ENCODE results near the gene CRYBG1.

CRYBG1 gene

GRCh38 chr6:106411056-106411455 is 50.5 kb downstream of the CRYBG1 start:
- no peak overlapping the region for H3K4me3 ChIP-seq (ENCODE audit: low read depth, low read length)
- no peak for DNase-seq (ENCODE audit: low read depth)
- no peak for TF ChIP-seq CTCF (IDR thresholded peaks at IDR 0.05; ENCODE audit: insufficient read depth, low read depth, low read length, missing control alignments)

GRCh38 chr6:106411643-106412200 is 51.2 kb downstream of the CRYBG1 start:
- peak; percentile 7 for DNase-seq (ENCODE audit: low read depth)
- no peak overlapping the region for H3K4me3 ChIP-seq (ENCODE audit: low read depth, low read length)
- no peak for TF ChIP-seq CTCF (IDR thresholded peaks at IDR 0.05; ENCODE audit: insufficient read depth, low read depth, low read length, missing control alignments)

DNA sequence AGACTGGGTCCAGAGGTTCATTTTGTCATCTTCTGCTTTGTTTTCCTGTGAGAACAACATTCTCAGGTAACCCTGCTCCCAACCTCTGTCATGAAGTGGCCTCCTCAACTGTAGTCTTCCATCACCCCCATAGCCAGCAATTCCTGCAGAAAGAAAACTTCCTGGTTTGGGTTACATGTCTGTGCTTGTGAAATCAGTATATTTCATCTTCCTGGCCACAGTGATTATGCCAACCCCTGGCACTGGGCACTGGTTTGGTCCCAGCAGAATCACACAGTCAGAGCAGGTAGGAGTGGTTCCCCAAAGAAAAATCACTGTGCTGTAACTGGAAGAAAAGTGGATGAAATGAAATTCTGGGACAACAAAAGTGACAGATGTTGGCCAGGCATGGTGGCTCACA is 52.5 kb downstream of the CRYBG1 start:
- H3K4me3 ChIP-seq (ENCODE audit: low read depth, low read length): no peak overlapping the region
- no peak for TF ChIP-seq CTCF (IDR thresholded peaks at IDR 0.05; ENCODE audit: insufficient read depth, low read depth, low read length, missing control alignments)
- DNase-seq (ENCODE audit: low read depth): no peak

DNA sequence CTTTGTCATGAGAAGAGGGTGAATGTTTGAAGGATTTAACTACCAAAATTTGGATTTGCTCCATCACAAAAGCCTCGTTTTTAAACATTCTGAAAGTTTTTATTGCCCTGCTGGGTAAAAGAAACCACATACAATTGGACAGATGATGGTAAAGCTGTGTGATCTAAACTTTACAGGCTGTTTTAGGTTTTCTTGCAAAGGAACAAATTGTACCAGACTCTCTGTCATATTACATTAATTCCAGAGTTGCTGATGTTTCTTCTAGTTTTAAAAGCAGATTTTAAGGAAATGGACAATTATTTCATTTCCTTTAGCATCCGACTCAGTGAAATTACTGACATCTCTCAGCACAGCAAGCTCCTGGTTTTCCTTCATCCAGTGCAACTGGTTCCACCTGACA is 53.2 kb downstream of the CRYBG1 start:
- DNase-seq (ENCODE audit: low read depth): no peak
- no peak overlapping the region for H3K4me3 ChIP-seq (ENCODE audit: low read depth, low read length)
- no peak for TF ChIP-seq CTCF (IDR thresholded peaks at IDR 0.05; ENCODE audit: insufficient read depth, low read depth, low read length, missing control alignments)

GRCh38 chr6:106415921-106416320 is 55.4 kb downstream of the CRYBG1 start:
- no peak for DNase-seq (ENCODE audit: low read depth)
- no peak for TF ChIP-seq CTCF (IDR thresholded peaks at IDR 0.05; ENCODE audit: insufficient read depth, low read depth, low read length, missing control alignments)
- H3K4me3 ChIP-seq (ENCODE audit: low read depth, low read length): no peak overlapping the region; the same call in 1 of the 2 replicates

DNA sequence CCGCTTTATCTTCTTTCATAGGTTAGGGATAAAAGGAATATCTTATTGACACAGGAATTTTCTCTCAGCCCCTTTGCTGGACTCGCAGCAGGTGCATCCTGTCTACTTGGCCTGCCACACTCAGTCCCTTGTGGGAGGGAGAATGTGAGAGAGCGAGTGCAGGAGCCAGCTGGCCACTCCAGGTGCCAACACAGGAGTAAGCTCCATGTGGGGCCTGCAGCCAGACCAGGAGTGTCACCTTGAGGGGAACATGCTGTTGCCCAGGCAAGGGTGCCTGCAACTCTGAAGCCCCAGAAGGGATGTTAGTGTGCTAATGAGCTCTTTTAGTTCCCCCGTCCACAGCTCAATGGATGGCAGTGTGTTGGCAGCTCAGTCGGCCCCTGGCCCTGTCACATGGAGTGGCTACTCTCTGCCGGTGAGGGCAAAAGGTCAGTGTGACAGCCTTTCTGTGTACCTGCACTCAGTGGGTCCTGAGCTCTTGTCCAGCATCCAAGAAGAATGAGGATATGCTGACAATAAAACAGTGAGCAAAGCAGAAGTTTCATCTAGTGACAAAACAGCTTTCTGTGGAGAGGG is 57.1 kb downstream of the CRYBG1 start:
- H3K4me3 ChIP-seq (ENCODE audit: low read depth, low read length): no peak overlapping the region
- TF ChIP-seq CTCF (IDR thresholded peaks at IDR 0.05; ENCODE audit: insufficient read depth, low read depth, low read length, missing control alignments): no peak
- DNase-seq (ENCODE audit: low read depth): no peak

Measured in GM12865 (cell line).